ENCODE data around the gene GAMT.
"Not testable (repeated sequence)": the region's sequence is repeated elsewhere in the genome, so short reads cannot be mapped to it uniquely, and the experiment has no call there.

The GAMT gene

GRCh38 chr19:1433119-1434039, 32.0 kb upstream of the GAMT start:
- no peak for DNase-seq (ENCODE audit: low read depth in 2 of 2)

- DNase-seq (ENCODE audit: low read depth in 2 of 2): no peak
These were observed 31.2 kb upstream of the GAMT start for GRCh38 chr19:1432507-1432887.

- no peak for DNase-seq (ENCODE audit: low read depth in 2 of 2)
These were observed 30.6 kb upstream of the GAMT start for GRCh38 chr19:1431759-1432506.

- no peak for DNase-seq (ENCODE audit: low read depth in 2 of 2)
These were observed 28.9 kb upstream of the GAMT start for GRCh38 chr19:1430246-1430645.

GRCh38 chr19:1429750-1430149, 28.4 kb upstream of the GAMT start:
- DNase-seq (ENCODE audit: low read depth in 2 of 2): no peak

- DNase-seq (ENCODE audit: low read depth in 2 of 2): no peak
These were observed 27.5 kb upstream of the GAMT start for GRCh38 chr19:1428738-1429391.

- DNase-seq (ENCODE audit: low read depth in 2 of 2): no peak
These were observed 26.0 kb upstream of the GAMT start for GRCh38 chr19:1427221-1427920.

- DNase-seq (ENCODE audit: low read depth in 2 of 2): no peak
These were observed 25.4 kb upstream of the GAMT start for GRCh38 chr19:1426736-1427135.

- no peak for DNase-seq (ENCODE audit: low read depth in 2 of 2)
These were observed 24.6 kb upstream of the GAMT start for GRCh38 chr19:1425902-1426301.

- no peak for DNase-seq (ENCODE audit: low read depth in 2 of 2)
These were observed 23.9 kb upstream of the GAMT start for GRCh38 chr19:1425102-1425837.

- no peak for DNase-seq (ENCODE audit: low read depth in 2 of 2)
These were observed 23.0 kb upstream of the GAMT start for GRCh38 chr19:1424192-1424955.

GRCh38 chr19:1423436-1424191, 22.3 kb upstream of the GAMT start:
- no peak for DNase-seq (ENCODE audit: low read depth in 2 of 2)

GRCh38 chr19:1422943-1423342, 21.6 kb upstream of the GAMT start:
- DNase-seq (ENCODE audit: low read depth in 2 of 2): no peak

GRCh38 chr19:1422360-1422759, 21.0 kb upstream of the GAMT start:
- no peak for DNase-seq (ENCODE audit: low read depth in 2 of 2)

- DNase-seq (ENCODE audit: low read depth in 2 of 2): no peak
These were observed 20.6 kb upstream of the GAMT start for GRCh38 chr19:1421958-1422305.

GRCh38 chr19:1421218-1421957, 20.0 kb upstream of the GAMT start:
- DNase-seq (ENCODE audit: low read depth in 2 of 2): no peak

GRCh38 chr19:1420590-1420989, 19.2 kb upstream of the GAMT start:
- DNase-seq (ENCODE audit: low read depth in 2 of 2): no peak

GRCh38 chr19:1420085-1420484, 18.7 kb upstream of the GAMT start:
- DNase-seq (ENCODE audit: low read depth in 2 of 2): not testable (repeated sequence)
